ENCODE results near the gene SREBF2. TPM values are rescaled to one million over a fixed set of nuclear protein-coding genes. Genes with fewer than 3 reads are reported as not detected.

SREBF2 gene
- total and polyA plus RNA-seq, 10 of the 15 experiments (the other 5 are each of a cell fraction or from before 2014, with no cell fraction given) = 2.4 to 177 (median 78.8) TPM

DNA sequence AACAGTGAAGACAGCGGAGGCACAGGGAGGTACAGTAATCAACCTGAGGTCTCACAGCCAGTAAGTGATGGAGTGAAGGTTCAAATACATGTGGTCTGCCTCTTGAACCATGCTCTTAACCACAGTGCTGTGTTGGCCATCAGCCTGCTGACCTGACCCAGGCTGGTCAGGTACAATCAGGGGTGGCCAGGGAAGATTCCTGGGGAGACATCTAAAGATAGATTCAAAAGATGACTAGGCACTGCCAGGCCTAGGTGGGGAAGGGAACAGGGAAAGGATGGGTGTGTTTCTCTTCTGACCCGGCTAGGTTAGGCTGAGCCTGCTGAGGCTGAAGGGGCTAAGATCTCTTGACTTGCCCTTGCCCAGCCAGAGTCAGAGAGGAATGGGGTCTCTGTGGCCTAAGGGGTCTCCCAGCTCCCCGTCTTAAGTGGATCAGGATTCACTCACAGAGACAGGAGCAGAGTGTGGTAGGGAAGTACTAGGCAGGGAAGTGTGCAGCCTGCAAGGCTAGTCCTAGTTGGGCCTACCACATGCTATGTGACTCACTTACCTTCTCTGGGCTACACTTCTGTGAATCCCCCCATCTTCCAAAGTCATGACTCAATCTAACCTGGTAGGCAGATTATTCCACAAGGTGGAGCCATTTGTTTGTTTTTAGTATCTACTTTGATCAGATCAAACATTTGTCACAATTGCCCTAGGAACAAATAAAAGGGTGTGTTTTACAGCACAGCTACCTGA, 10.4 kb upstream of the SREBF2 start (continued):
- no peak for TF ChIP-seq PAX5 (IDR thresholded peaks at IDR 0.05; ENCODE audit: borderline replicate concordance, low read depth, low read length)

DNA sequence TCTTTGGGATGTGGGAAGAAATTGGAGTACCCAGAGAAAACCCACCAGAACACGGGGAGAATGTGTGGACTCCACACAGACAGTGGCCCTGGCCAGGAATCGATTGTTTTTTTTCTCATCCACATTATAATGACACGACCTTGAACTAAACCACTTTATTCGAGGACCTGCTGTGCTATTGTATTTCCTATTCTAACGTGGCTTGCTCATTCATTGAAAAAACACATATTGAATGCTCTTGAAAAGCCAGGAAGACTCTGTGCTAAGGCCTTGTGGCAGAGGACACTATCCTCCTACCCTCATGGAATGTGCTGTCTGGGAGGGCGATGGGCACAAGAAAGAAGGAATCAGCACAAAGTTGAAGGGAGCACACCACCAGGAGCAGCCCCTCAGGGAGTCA, 9.1 kb upstream of the SREBF2 start:
- in situ Hi-C loops (cut with MboI) (no loop called here), intact Hi-C loops (cut with micrococcal nuclease; ENCODE audit: unreplicated experiment) (loop anchor here (5.0 kb wide), 1 partner anchor 34 kb away; no protein-coding TSS in a partner anchor)
- Histone ChIP-seq H3K4me3 (no peak overlapping the region), H3K9me3 (replicated peaks; ENCODE audit: control insufficient read depth, insufficient read depth, low read length) (no peaks in the 10 kb centered on the region), H3K79me2 (ENCODE audit: control insufficient read depth, insufficient read depth, low read length) (no peaks in the 10 kb centered on the region), H4K20me1 (ENCODE audit: control insufficient read depth, insufficient read depth) (no peaks in the 10 kb centered on the region), H3K4me1 (ENCODE audit: control insufficient read depth, insufficient read depth, low read length) (no peaks in the 10 kb centered on the region; the same call in 1 of the 2 replicates), H2AFZ (ENCODE audit: control insufficient read depth, low read depth, low read length) (no peak overlapping the region), H3K4me2 (ENCODE audit: control insufficient read depth, insufficient read depth) (no peak overlapping the region), H3K36me3 (ENCODE audit: control insufficient read depth in 2 of 2, insufficient read depth in 2 of 2, low read length in 1 of 2) (peaks cover 10% of the 10 kb centered on the region in 2 experiments; a peak in 3 of 4 replicates), H3K27ac (ENCODE audit: control insufficient read depth, insufficient read depth) (no peak overlapping the region), H3K27me3 (replicated peaks in 1 of 2; ENCODE audit: control insufficient read depth in 2 of 2, insufficient read depth in 2 of 2, low read length in 1 of 2) (no peaks in the 10 kb centered on the region), H3K9ac (ENCODE audit: control insufficient read depth, insufficient read depth, low read length) (no peak overlapping the region)
- TF ChIP-seq BHLHE40 (IDR thresholded peaks at IDR 0.05; ENCODE audit: borderline replicate concordance in 1 of 2, low read depth in 2 of 2, low read length in 1 of 2) (no peak), TBL1XR1 (IDR thresholded peaks at IDR 0.05; ENCODE audit: low read depth, low read length) (no peak), NBN (IDR thresholded peaks at IDR 0.05) (no peak), NR2C1 (IDR thresholded peaks at IDR 0.05) (no peak)
- WGBS (ENCODE audit: insufficient coverage, insufficient replicate concordance, low lambda C conversion rate, missing lambda C conversion rate) = 79% methylated on average over 6 of the region's 6 CpGs
- ChIA-PET RAD21 (ENCODE audit: unreplicated experiment) (interaction anchor here (0.6 kb wide), 1 partner anchor 122 kb away, joined by 3 read pairs; no protein-coding TSS in a partner anchor), CTCF (no interaction called here), POLR2A (no interaction called here), SMC1A (ENCODE audit: uncharacterized antibody, unreplicated experiment) (interaction anchor here (1.5 kb wide), 1 partner anchor 117 kb away, joined by 4 read pairs; no protein-coding TSS in a partner anchor)
- ATAC-seq (no peak), DNase-seq (ENCODE audit: low read depth, low spot score) (no peak), FAIRE-seq (no peak)
- no TSS peak for BruUV-seq (replicated peaks)
